GM12878 (cell line): ENCODE data around the gene B4GALNT4. TPM values are rescaled to one million over a fixed set of nuclear protein-coding genes. Genes with fewer than 3 reads are reported as not detected.

Source experiments
- ATAC-seq: fragments of 200-7000 bp; cut with Tn5 transposase; 3 replicates; pipeline ENCODE4 v1.9.1; 2020; ENCODE audit warnings: mild to moderate bottlenecking, moderate library complexity
- BruUV-seq: library from RNA; stranded (reverse); fragments of 400-500 nt; replicated peaks from 2 replicates; lab custom pipeline; 2021; lab: Mats Ljungman, UMichigan
- CTCF ChIA-PET: fragments of 300-600 bp; sonication (Branson Sonifier 250); formaldehyde crosslinking; extraction: SDS; loops from one replicate; lab custom pipeline; 2021; ENCODE audit warnings: inconsistent platforms; lab: Yijun Ruan, JAX
- POLR2A ChIA-PET: fragments of 350-600 bp; formaldehyde crosslinking; extraction: SDS; loops from one replicate; lab custom pipeline; 2021; ENCODE audit warnings: inconsistent platforms; lab: Charles Lee
- RAD21 ChIA-PET: fragments of 300-600 bp; sonication (Branson Sonifier 250); formaldehyde crosslinking; loops from one replicate; lab custom pipeline; 2023; ENCODE audit warnings: antibody characterized with exemption; ENCODE audit not compliant: unreplicated experiment; lab: Charles Lee
- SMC1A ChIA-PET: fragments of 300-600 bp; sonication (Branson Sonifier 250); formaldehyde crosslinking; loops from one replicate; lab custom pipeline; 2023; ENCODE audit not compliant: unreplicated experiment, uncharacterized antibody; lab: Charles Lee
- DNase-seq: peaks from one replicate; pipeline ENCODE4 v3.0.0-alpha.2; 2011; ENCODE audit warnings: low read depth, low spot score
- FAIRE-seq: peaks from 3 replicates; lab custom pipeline; 2011; peaks lifted over from hg19 to GRCh38; lab: Jason Lieb, UNC
- H2AFZ ChIP-seq: 2 replicates; pipeline ENCODE4 v1.6.0; 2011; ENCODE audit warnings: low read depth, low read length, control low read depth; ENCODE audit not compliant: control insufficient read depth
- H3K27ac ChIP-seq: 2 replicates; pipeline ENCODE4 v1.5.1; 2011; ENCODE audit warnings: control low read depth; ENCODE audit not compliant: control insufficient read depth, insufficient read depth
- H3K27me3 ChIP-seq, 2 experiments: replicated peaks in 1 of 2; 2 replicates each; pipeline versions ENCODE4 v1.6.0 to v1.6.1; 2011; ENCODE audit warnings: low read length in 1 of 2; ENCODE audit not compliant: control insufficient read depth in 2 of 2, insufficient read depth in 2 of 2
- H3K36me3 ChIP-seq, 2 experiments: 2 replicates each; pipeline ENCODE4 v1.5.1; 2011; ENCODE audit warnings: low read length in 1 of 2; ENCODE audit not compliant: control insufficient read depth in 2 of 2, insufficient read depth in 2 of 2
- H3K4me1 ChIP-seq: 2 replicates; pipeline ENCODE4 v1.6.1; 2011; ENCODE audit warnings: mild to moderate bottlenecking, low read length, moderate library complexity, mixed read lengths; ENCODE audit not compliant: control insufficient read depth, insufficient read depth
- H3K4me2 ChIP-seq: 2 replicates; pipeline ENCODE4 v1.6.0; 2011; ENCODE audit warnings: control low read depth; ENCODE audit not compliant: control insufficient read depth, insufficient read depth
- H3K4me3 ChIP-seq: fragments of 200-600 bp; sonication (generic); 2 replicates; pipeline ENCODE4 v1.5.1; 2016
- H3K79me2 ChIP-seq: 2 replicates; pipeline ENCODE4 v1.6.0; 2011; ENCODE audit warnings: low read length; ENCODE audit not compliant: control insufficient read depth, insufficient read depth
- H3K9ac ChIP-seq: 2 replicates; pipeline ENCODE4 v1.8.0; 2011; ENCODE audit warnings: low read length, control low read depth, mixed read lengths; ENCODE audit not compliant: control insufficient read depth, insufficient read depth
- H3K9me3 ChIP-seq: replicated peaks from 3 replicates; pipeline ENCODE4 v1.5.1; 2011; ENCODE audit warnings: mild to moderate bottlenecking, low read length; ENCODE audit not compliant: control insufficient read depth, insufficient read depth
- H4K20me1 ChIP-seq: 2 replicates; pipeline ENCODE4 v1.6.0; 2011; ENCODE audit not compliant: control insufficient read depth, insufficient read depth
- ASH2L ChIP-seq: fragments of 300-600, 200-600 bp; sonication (generic); IDR thresholded peaks from 2 replicates; pipeline ENCODE4 v1.6.1; 2017; ENCODE audit warnings: low read depth, mild to moderate bottlenecking, borderline replicate concordance
- EZH2 ChIP-seq: IDR thresholded peaks from 2 replicates; pipeline ENCODE4 v1.6.1; 2012; ENCODE audit warnings: low read depth, mild to moderate bottlenecking, control low read depth, inconsistent platforms, low read length, borderline replicate concordance; ENCODE audit not compliant: control insufficient read depth
- FOXK2 ChIP-seq: fragments of 450-650 bp; IDR thresholded peaks from 2 replicates; pipeline ENCODE4 v1.6.1; 2017; ENCODE audit warnings: mild to moderate bottlenecking, moderate library complexity
- HDGF ChIP-seq: fragments of 450-650 bp; IDR thresholded peaks from 2 replicates; pipeline ENCODE4 v1.6.1; 2016; ENCODE audit warnings: antibody characterized with exemption
- IRF4 ChIP-seq: IDR thresholded peaks from 2 replicates; pipeline ENCODE4 v1.6.1; 2011; ENCODE audit warnings: low read depth, low read length
- JUND ChIP-seq: IDR thresholded peaks from 2 replicates; pipeline ENCODE4 v1.6.1; 2012; ENCODE audit warnings: low read depth, mild to moderate bottlenecking, low read length, improper control_type of control experiment, moderate library complexity
- PAX5 ChIP-seq: IDR thresholded peaks from 2 replicates; pipeline ENCODE4 v1.6.1; 2011; ENCODE audit warnings: low read depth, low read length, borderline replicate concordance
- POU2F2 ChIP-seq: IDR thresholded peaks from 3 replicates; pipeline ENCODE4 v1.6.1; 2011; ENCODE audit warnings: low read depth, mild to moderate bottlenecking, low read length, borderline replicate concordance
- SREBF1 ChIP-seq: IDR thresholded peaks from 2 replicates; pipeline ENCODE4 v1.6.1; 2012; ENCODE audit warnings: mild to moderate bottlenecking, low read length
- STAT1 ChIP-seq: fragments of 450-650 bp; conservative IDR thresholded peaks from 2 replicates; pipeline ENCODE4 v1.6.1; 2014; ENCODE audit warnings: antibody characterized with exemption, mild to moderate bottlenecking
- ZBTB40 ChIP-seq: fragments of 450-650 bp; IDR thresholded peaks from 2 replicates; pipeline ENCODE4 v1.6.1; 2016; ENCODE audit warnings: mild to moderate bottlenecking, moderate library complexity, borderline replicate concordance
- WGBS: methylation state at CpG from one replicate; pipeline ENCODE4 v1.1.6; 2016; ENCODE audit warnings: low lambda C conversion rate; ENCODE audit not compliant: insufficient replicate concordance, insufficient coverage; ENCODE audit errors: missing lambda C conversion rate; 5-methylcytosine and 5-hydroxymethylcytosine counted together
- in situ Hi-C: fragments of 300-500 bp; cut with MboI; formaldehyde crosslinking; loops from 9 replicates; pipeline ENCODE4 v1.14.3; 2018; ENCODE audit warnings: mixed read lengths
- intact Hi-C: fragments of 100-400 bp; cut with micrococcal nuclease; formaldehyde crosslinking; loops from one replicate; pipeline ENCODE4 v1.14.2; 2022; ENCODE audit not compliant: unreplicated experiment
- polyA plus RNA-seq, 11 experiments: library from polyadenylated mRNA; depleted of rRNA in 4 of 11; unstranded in 6 of 11; stranded (reverse) in 5 of 11; fragments of >200 nt; fragmentation: Nextera tagmentation in 4 of 11; fragmentation: Illumina TruSeq in 1 of 11; extraction: Ambion mirVana in 4 of 11; extraction: Trizol in 1 of 11; gene quantifications; 1 replicate in 1 of 11; 2 replicates in 10 of 11; pipeline versions ENCODE4 v1.2.1 to v1.2.3, GENCODE V29; 2011 to 2016; ENCODE audit warnings: inconsistent platforms in 2 of 11, missing spikeins in 2 of 11, low read depth in 1 of 11
- total RNA-seq, 4 experiments: library from RNA; depleted of rRNA in 3 of 4; stranded (reverse); fragments of >200 nt in 3 of 4; fragmentation: Illumina TruSeq in 1 of 4; extraction: Trizol in 1 of 4; gene quantifications; 2 replicates each; pipeline versions ENCODE4 v1.2.1 to v1.2.3, GENCODE V29; 2013 to 2021

The B4GALNT4 gene
- total and polyA plus RNA-seq, 10 of the 15 experiments (the other 5 are each of a cell fraction or from before 2014, with no cell fraction given), result 0.04 to 0.82 (median 0.40) TPM; not detected in 6

GRCh38 chr11:356610-357009, 12.7 kb upstream of the B4GALNT4 start:
- no peak overlapping the region for H3K4me2 ChIP-seq
- CTCF ChIA-PET, result interaction anchor here (1.9 to 3.9 kb wide), 5 partner anchors 26 to 106 kb away, joined by 11 to 31 read pairs (median 17); partner anchors contain the start of gene IFITM2
- 77% methylated on average over 6 of the region's 6 CpGs for WGBS
- in situ Hi-C loops (loop anchor here (5.0 kb wide), 1 partner anchor 104 kb away; no protein-coding TSS in a partner anchor), intact Hi-C loops (loop anchor here (5.0 to 10.0 kb wide), 2 partner anchors 92 to 149 kb away; partner anchors contain the start of genes BET1L and RIC8A)
- POLR2A ChIA-PET, result interaction anchor here (1.9 to 3.9 kb wide), 4 partner anchors 28 to 89 kb away, joined by 24 to 86 read pairs (median 38); no protein-coding TSS in a partner anchor
- peaks cover 7% of the 10 kb centered on the region for H3K79me2 ChIP-seq
- H3K9me3 ChIP-seq, result peaks cover 8% of the 10 kb centered on the region; the same call in 2 of the 3 replicates
- DNase-seq (no peak), FAIRE-seq (no peak), ATAC-seq (no peak)
- H3K4me1 ChIP-seq, result peaks cover 25% of the 10 kb centered on the region
- H4K20me1 ChIP-seq, result no peaks in the 10 kb centered on the region
- no peaks in the 10 kb centered on the region for H3K36me3 ChIP-seq
- H3K9ac ChIP-seq, result no peak overlapping the region
- TF ChIP-seq HDGF (peak; percentile 75), JUND (no peak), POU2F2 (no peak), IRF4 (no peak), FOXK2 (no peak)
- SMC1A ChIA-PET, result interaction anchor here (1.2 to 4.6 kb wide), 3 partner anchors 26 to 106 kb away, joined by 3 to 44 read pairs (median 5); no protein-coding TSS in a partner anchor
- H3K4me3 ChIP-seq, result no peak overlapping the region
- no peaks in the 10 kb centered on the region for H3K27me3 ChIP-seq
- H3K27ac ChIP-seq, result no peak overlapping the region
- no TSS peak for BruUV-seq
- H2AFZ ChIP-seq, result no peak overlapping the region
- RAD21 ChIA-PET, result interaction anchor here (2.2 to 3.7 kb wide), 5 partner anchors 28 to 106 kb away, joined by 16 to 68 read pairs (median 23); partner anchors contain the start of gene IFITM1

- Histone ChIP-seq H4K20me1 (no peaks in the 10 kb centered on the region), H3K4me2 (no peak overlapping the region), H3K79me2 (peaks cover 7% of the 10 kb centered on the region), H3K27ac (no peak overlapping the region), H3K4me1 (peaks cover 23% of the 10 kb centered on the region), H2AFZ (no peak overlapping the region), H3K36me3 (no peaks in the 10 kb centered on the region), H3K27me3 (no peaks in the 10 kb centered on the region), H3K9ac (no peak overlapping the region), H3K4me3 (no peak overlapping the region), H3K9me3 (peaks cover 8% of the 10 kb centered on the region; the same call in 2 of the 3 replicates)
- SMC1A ChIA-PET, result no interaction called here
- ATAC-seq (no peak), FAIRE-seq (no peak), DNase-seq (no peak)
- RAD21 ChIA-PET, result no interaction called here
- CTCF ChIA-PET, result no interaction called here
- 94% methylated on average over 4 of the region's 4 CpGs for WGBS
- no TSS peak for BruUV-seq
- POLR2A ChIA-PET, result no interaction called here
- in situ Hi-C loops (loop anchor here (5.0 kb wide), 1 partner anchor 105 kb away; no protein-coding TSS in a partner anchor), intact Hi-C loops (loop anchor here (5.0 to 10.0 kb wide), 2 partner anchors 93 to 150 kb away; partner anchors contain the start of genes BET1L and RIC8A)
- TF ChIP-seq ZBTB40 (no peak), EZH2 (no peak), PAX5 (no peak), ASH2L (no peak), SREBF1 (no peak), STAT1 (no peak)
These were observed 11.7 kb upstream of the B4GALNT4 start for GRCh38 chr11:357582-357981.
